ENCODE measurements around the gene TDP1.

Gene TDP1

GRCh38 chr14:89955745-89956660 lies at the start of gene TDP1:
TDP1 (plus strand) TSS chr14:89955927; CDS start chr14:89963115, 7,188 bp downstream.
- peak; percentile 83 for ATAC-seq
- TF ChIP-seq CSDC2 (CRISPR knock-in tag; IDR thresholded peaks at IDR 0.05) (no peak), ZNF70 (CRISPR knock-in tag; IDR thresholded peaks at IDR 0.05) (no peak), TOX (CRISPR knock-in tag; IDR thresholded peaks at IDR 0.05; ENCODE audit: borderline replicate concordance) (no peak)
- TF ChIP-seq, protein P1, sequence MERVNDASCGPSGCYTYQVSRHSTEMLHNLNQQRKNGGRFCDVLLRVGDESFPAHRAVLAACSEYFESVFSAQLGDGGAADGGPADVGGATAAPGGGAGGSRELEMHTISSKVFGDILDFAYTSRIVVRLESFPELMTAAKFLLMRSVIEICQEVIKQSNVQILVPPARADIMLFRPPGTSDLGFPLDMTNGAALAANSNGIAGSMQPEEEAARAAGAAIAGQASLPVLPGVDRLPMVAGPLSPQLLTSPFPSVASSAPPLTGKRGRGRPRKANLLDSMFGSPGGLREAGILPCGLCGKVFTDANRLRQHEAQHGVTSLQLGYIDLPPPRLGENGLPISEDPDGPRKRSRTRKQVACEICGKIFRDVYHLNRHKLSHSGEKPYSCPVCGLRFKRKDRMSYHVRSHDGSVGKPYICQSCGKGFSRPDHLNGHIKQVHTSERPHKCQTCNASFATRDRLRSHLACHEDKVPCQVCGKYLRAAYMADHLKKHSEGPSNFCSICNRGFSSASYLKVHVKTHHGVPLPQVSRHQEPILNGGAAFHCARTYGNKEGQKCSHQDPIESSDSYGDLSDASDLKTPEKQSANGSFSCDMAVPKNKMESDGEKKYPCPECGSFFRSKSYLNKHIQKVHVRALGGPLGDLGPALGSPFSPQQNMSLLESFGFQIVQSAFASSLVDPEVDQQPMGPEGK (CRISPR knock-in tag; IDR thresholded peaks at IDR 0.05; ENCODE audit: borderline replicate concordance): no peak

GRCh38 chr14:89906000-89906399 lies 49.7 kb upstream of the TDP1 start:
- ATAC-seq: no peak

GRCh38 chr14:89907655-89908054 lies 48.1 kb upstream of the TDP1 start:
- TF ChIP-seq ARNTL (CRISPR knock-in tag; IDR thresholded peaks at IDR 0.05; ENCODE audit: borderline replicate concordance, low read depth): no peak
- no peak for TF ChIP-seq ISL1 (CRISPR knock-in tag; IDR thresholded peaks at IDR 0.05)
- no peak for TF ChIP-seq CSDC2 (CRISPR knock-in tag; IDR thresholded peaks at IDR 0.05)
- no peak for ATAC-seq

More at GRCh38 chr14:89906000-89906399, 49.7 kb upstream of the TDP1 start:
- TF ChIP-seq ARNTL (CRISPR knock-in tag; IDR thresholded peaks at IDR 0.05; ENCODE audit: borderline replicate concordance, low read depth): no peak
- TF ChIP-seq RARB (CRISPR knock-in tag; IDR thresholded peaks at IDR 0.05): no peak
- TF ChIP-seq SNAI2 (CRISPR knock-in tag; IDR thresholded peaks at IDR 0.05): no peak
- TF ChIP-seq ZNF70 (CRISPR knock-in tag; IDR thresholded peaks at IDR 0.05): no peak
- TF ChIP-seq, protein P2, sequence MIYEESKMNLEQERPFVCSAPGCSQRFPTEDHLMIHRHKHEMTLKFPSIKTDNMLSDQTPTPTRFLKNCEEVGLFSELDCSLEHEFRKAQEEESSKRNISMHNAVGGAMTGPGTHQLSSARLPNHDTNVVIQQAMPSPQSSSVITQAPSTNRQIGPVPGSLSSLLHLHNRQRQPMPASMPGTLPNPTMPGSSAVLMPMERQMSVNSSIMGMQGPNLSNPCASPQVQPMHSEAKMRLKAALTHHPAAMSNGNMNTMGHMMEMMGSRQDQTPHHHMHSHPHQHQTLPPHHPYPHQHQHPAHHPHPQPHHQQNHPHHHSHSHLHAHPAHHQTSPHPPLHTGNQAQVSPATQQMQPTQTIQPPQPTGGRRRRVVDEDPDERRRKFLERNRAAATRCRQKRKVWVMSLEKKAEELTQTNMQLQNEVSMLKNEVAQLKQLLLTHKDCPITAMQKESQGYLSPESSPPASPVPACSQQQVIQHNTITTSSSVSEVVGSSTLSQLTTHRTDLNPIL (CRISPR knock-in tag; IDR thresholded peaks at IDR 0.05; ENCODE audit: low read depth): no peak
- TF ChIP-seq, protein P3, sequence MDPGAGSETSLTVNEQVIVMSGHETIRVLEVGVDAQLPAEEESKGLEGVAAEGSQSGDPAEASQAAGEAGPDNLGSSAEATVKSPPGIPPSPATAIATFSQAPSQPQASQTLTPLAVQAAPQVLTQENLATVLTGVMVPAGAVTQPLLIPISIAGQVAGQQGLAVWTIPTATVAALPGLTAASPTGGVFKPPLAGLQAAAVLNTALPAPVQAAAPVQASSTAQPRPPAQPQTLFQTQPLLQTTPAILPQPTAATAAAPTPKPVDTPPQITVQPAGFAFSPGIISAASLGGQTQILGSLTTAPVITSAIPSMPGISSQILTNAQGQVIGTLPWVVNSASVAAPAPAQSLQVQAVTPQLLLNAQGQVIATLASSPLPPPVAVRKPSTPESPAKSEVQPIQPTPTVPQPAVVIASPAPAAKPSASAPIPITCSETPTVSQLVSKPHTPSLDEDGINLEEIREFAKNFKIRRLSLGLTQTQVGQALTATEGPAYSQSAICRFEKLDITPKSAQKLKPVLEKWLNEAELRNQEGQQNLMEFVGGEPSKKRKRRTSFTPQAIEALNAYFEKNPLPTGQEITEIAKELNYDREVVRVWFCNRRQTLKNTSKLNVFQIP (CRISPR knock-in tag; IDR thresholded peaks at IDR 0.05; ENCODE audit: borderline replicate concordance, low read depth): no peak
- TF ChIP-seq CSRNP3 (CRISPR knock-in tag; IDR thresholded peaks at IDR 0.05): no peak
- no peak for TF ChIP-seq TOX (CRISPR knock-in tag; IDR thresholded peaks at IDR 0.05; ENCODE audit: borderline replicate concordance)
- no peak for TF ChIP-seq GLIS3 (CRISPR knock-in tag; IDR thresholded peaks at IDR 0.05)
- TF ChIP-seq, protein P1 (CRISPR knock-in tag; IDR thresholded peaks at IDR 0.05; ENCODE audit: borderline replicate concordance): no peak
- TF ChIP-seq CSDC2 (CRISPR knock-in tag; IDR thresholded peaks at IDR 0.05): no peak

DNA sequence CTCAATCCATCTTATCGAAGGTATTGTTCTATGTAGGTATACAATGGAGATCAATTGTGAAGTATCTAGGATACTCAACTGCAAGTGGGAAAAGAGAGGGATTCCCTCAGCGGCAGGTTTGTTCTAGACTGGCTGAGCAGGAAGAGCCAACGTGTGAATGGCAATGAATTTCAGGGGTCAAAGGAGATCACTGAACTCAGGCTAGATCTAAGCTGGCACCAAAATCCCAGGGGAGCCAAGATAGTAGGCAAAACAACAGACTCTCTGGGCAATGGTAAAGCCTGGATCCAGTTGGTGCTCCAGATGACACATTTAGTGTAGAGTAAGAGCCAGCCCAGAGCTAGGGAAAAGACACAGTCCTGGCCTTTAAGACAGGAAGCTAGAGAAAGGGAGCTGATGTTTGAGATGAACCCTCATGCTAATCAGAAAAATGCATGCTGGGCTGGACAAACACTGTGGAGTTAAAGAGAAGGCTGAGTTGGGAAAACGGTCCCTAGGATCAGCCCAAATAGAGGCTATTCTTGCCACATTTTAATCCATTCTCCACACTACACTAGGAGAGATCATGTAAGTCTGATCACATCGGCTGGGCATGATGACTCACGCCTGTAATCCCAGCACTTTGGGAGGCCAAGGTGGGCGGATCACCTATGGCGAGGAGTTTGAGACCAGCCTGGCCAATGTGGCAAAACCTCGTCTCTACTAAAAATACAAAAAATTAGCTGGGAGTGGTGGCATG lies 46.8 kb upstream of the TDP1 start:
- TF ChIP-seq TOX (CRISPR knock-in tag; IDR thresholded peaks at IDR 0.05; ENCODE audit: borderline replicate concordance) (no peak), GLIS3 (CRISPR knock-in tag; IDR thresholded peaks at IDR 0.05) (no peak), TCF4 (CRISPR knock-in tag; IDR thresholded peaks at IDR 0.05; ENCODE audit: borderline replicate concordance) (no peak), SNAI2 (CRISPR knock-in tag; IDR thresholded peaks at IDR 0.05) (no peak), ARNTL (CRISPR knock-in tag; IDR thresholded peaks at IDR 0.05; ENCODE audit: borderline replicate concordance, low read depth) (no peak)
- TF ChIP-seq, protein P2 (CRISPR knock-in tag; IDR thresholded peaks at IDR 0.05; ENCODE audit: low read depth): no peak
- ATAC-seq: no peak
